ENCODE measurements around the gene SLC35E1. TPM values are rescaled to one million over a fixed set of nuclear protein-coding genes. Genes with fewer than 3 reads are reported as not detected.

SLC35E1 gene
- total and polyA plus RNA-seq, 12 donors, result 20.1 to 49.8 (median 37.3) TPM

DNA sequence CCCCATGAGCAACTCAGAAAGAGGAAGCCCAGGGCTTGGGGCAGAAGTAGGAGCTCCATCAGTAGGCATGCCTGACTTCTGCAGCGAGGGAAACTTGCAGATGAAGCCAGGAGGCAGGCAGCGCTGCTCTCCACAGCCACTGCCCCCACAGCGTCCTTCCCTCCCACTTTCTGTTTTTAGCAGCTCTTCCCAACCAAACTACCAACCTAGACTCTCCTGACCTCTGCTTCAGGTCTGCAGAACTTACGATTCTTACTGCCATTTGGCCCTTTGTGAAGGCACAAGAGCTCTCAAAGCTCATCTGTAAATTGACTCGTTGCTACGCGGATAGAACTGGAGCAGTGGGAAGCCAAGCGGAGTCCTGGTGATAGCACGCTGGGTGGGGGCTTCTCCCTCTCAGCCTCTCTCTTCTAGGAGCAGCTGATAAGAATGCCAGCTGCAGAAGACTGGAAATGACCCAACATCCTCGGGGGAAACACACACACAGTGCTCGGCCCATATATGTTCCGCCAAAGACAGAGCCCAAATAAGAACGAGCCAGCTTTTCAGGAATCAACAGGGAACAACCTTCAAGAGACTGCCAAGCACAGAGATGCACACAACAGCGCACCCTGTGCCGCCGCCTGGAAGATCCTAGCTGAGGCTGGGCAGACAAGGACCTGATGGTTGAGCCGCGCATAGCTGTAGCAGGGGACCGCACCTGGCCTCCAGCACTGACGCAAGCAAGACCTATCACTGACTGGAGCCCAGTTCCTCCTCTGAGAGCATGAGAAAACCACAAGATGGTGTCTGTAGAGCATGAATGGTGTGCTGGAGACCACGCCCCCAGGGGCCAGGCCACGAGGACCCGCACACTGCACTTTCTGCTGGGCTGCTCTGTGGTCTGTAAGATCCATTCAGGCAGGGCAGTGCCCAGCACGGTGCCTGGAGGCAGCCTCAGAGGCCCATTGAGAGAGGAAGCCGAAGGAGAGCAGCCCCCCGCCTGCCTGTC, 15.9 kb upstream of the SLC35E1 start:
- DNase-seq, result peak in 3 of 7 donors; percentile 56 to 75 (median 60)
- 13 to 27% (median 20%) methylated on average over 17 to 26 of the region's 26 CpGs for WGBS, 4 donors
- Histone ChIP-seq H3K36me3 (replicated peaks in 1 of 2) (no peaks in the 10 kb centered on the region), H3K9me3 (replicated peaks in 1 of 3) (no peaks in the 10 kb centered on the region), H3K4me1 (replicated peaks in 1 of 2) (peaks cover 39 to 84% of the 10 kb centered on the region in 2 donors), H3K27ac (peak overlapping the region in 4 of 5 donors; percentile 45 to 72 (median 55)), H3K4me3 (no peak overlapping the region), H3K27me3 (no peaks in the 10 kb centered on the region)
- no peak for TF ChIP-seq POLR2A (IDR thresholded peaks at IDR 0.05)
- TF ChIP-seq, protein P1, sequence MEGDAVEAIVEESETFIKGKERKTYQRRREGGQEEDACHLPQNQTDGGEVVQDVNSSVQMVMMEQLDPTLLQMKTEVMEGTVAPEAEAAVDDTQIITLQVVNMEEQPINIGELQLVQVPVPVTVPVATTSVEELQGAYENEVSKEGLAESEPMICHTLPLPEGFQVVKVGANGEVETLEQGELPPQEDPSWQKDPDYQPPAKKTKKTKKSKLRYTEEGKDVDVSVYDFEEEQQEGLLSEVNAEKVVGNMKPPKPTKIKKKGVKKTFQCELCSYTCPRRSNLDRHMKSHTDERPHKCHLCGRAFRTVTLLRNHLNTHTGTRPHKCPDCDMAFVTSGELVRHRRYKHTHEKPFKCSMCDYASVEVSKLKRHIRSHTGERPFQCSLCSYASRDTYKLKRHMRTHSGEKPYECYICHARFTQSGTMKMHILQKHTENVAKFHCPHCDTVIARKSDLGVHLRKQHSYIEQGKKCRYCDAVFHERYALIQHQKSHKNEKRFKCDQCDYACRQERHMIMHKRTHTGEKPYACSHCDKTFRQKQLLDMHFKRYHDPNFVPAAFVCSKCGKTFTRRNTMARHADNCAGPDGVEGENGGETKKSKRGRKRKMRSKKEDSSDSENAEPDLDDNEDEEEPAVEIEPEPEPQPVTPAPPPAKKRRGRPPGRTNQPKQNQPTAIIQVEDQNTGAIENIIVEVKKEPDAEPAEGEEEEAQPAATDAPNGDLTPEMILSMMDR (IDR thresholded peaks at IDR 0.05), result no peak
- intact Hi-C loops (cut with DNase I), result no loop called here

DNA sequence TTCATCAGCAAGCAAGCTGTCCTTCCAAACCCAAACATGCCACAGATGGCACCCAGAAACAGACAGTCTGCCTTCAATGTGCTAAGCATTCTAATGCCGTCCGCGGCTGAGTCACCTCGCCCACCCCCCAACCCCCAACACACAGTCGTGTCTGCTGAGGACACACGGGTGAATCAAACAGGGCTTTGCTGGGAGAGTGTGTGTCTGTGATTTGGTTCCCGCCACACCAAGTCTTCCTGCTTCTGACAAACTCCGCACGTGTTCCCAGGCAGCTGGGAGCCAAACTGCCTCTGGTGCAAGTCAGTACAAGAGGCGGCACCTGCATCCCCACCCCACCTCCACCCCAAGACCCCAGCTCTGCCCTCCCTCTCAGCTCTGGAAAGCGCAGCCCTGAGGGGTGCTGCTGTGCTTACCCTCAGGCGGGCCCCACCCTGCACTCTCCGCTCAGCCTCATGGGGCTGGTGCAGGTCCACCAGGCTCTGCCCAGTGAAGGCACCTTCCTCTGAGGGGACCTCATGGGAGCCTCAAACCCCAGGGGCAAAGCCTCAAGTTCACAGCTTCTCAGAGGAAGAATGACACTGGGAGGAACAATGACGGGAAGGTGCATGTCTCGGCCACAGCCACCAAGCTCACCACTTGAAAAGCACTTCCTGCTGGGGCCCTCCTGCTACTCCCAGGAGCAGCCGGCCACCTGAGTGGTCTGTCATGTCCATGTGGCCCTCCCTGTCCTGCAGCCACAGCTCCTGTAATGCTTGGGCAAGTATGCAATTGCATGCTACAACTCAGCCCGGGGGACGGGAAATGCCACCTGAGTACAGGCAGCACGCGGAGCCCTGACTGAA, 15.0 kb upstream of the SLC35E1 start:
- TF ChIP-seq POLR2A (IDR thresholded peaks at IDR 0.05), result no peak
- TF ChIP-seq, protein P1 (IDR thresholded peaks at IDR 0.05), result no peak
- intact Hi-C loops (cut with DNase I), result no loop called here
- Histone ChIP-seq H3K27ac (peak overlapping the region in 4 of 5 donors; percentile 45 to 72 (median 55)), H3K9me3 (replicated peaks in 1 of 3) (no peaks in the 10 kb centered on the region), H3K27me3 (no peaks in the 10 kb centered on the region), H3K4me3 (no peak overlapping the region), H3K4me1 (replicated peaks in 1 of 2) (peaks cover 35 to 88% of the 10 kb centered on the region in 2 donors), H3K36me3 (replicated peaks in 1 of 2) (no peaks in the 10 kb centered on the region)
- peak in 1 of 7 donors; percentile 68 for DNase-seq
- WGBS, 4 donors, result 51 to 62% (median 54%) methylated on average over 6 to 20 of the region's 20 CpGs

DNA sequence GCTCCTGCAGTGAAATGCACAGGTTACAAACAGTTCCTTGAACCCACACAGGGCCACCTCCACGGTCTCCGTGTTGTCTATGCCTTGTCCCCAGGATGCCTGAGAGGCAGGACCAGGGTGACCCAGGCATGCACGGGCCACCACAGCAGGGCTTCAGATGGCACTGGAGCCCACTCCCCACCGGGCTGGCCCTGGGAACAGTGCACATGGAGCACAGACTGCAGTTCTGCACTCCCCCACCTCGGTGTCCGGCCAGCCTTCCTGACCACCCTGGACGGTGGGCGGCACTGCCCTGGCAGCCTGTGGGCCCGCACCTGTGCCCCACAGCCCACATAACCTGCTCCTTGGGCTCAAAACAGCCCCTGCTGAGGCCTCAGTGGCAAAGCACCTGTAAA, 14.3 kb upstream of the SLC35E1 start:
- TF ChIP-seq, protein P1 (IDR thresholded peaks at IDR 0.05), result no peak
- no peak for TF ChIP-seq POLR2A (IDR thresholded peaks at IDR 0.05)
- Histone ChIP-seq H3K4me1 (replicated peaks in 1 of 2) (peaks cover 34 to 88% of the 10 kb centered on the region in 2 donors), H3K9me3 (replicated peaks in 1 of 3) (no peaks in the 10 kb centered on the region), H3K27me3 (no peaks in the 10 kb centered on the region), H3K36me3 (replicated peaks in 1 of 2) (no peaks in the 10 kb centered on the region), H3K27ac (peak overlapping the region in 1 of 5 donors; percentile 80), H3K4me3 (no peak overlapping the region)
- WGBS, 4 donors, result 77 to 92% (median 89%) methylated on average over 6 to 9 of the region's 9 CpGs
- intact Hi-C loops (cut with DNase I), result no loop called here
- DNase-seq, result no peak

Measured in adrenal gland (tissue), 12 donors.